Activated T-cell treated with anti-CD3 and anti-CD28 coated beads for 1 hour (primary cell): ENCODE data around the gene C1R.

Experiments used
- DNase-seq: peaks from one replicate; pipeline ENCODE4 v3.0.0-alpha.2; 2020; ENCODE audit warnings: low read depth

The C1R gene

DNA sequence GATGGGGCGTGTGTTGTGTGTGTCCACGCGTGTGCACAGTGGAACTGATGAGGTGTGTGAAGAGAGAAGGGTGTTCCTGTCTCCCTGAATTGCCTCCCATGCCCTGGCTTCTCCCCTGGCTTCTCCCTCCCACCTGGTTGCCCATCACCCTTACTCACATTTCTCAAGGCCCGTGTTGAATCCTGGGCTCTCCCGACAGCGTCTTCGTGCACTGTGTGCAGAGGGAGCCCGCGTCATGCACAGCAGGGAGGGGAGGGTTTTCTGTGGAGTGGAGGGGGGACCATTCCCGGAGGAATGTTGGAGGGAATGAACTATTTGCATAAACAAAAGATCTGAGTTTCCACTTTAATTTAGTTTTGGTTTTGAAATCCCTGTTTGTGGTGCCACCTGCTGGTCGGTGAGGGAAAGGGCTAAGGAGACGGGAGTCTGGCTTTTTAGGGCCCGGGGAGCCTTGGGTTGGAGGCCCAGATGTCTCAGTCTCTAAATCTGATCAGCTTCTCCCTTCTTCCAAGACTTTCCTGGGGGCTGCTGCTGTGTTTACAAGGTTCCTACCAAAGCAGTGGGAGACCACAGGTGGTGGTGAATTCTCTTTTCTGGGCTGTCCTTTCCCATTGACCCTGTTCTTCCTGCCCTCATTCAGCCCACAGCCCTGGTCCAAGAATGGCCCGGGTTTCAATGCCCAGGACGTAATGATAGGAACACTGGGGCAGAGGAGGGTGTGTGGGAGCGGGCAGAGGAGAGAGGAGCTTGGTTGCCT lies at the start of gene C1R:
Gene C1R (minus strand): TSS at position 217 of the 757 bp plus-strand sequence. CDS start 57 bp downstream, at position 160.
- peak; percentile 70 for DNase-seq

DNA sequence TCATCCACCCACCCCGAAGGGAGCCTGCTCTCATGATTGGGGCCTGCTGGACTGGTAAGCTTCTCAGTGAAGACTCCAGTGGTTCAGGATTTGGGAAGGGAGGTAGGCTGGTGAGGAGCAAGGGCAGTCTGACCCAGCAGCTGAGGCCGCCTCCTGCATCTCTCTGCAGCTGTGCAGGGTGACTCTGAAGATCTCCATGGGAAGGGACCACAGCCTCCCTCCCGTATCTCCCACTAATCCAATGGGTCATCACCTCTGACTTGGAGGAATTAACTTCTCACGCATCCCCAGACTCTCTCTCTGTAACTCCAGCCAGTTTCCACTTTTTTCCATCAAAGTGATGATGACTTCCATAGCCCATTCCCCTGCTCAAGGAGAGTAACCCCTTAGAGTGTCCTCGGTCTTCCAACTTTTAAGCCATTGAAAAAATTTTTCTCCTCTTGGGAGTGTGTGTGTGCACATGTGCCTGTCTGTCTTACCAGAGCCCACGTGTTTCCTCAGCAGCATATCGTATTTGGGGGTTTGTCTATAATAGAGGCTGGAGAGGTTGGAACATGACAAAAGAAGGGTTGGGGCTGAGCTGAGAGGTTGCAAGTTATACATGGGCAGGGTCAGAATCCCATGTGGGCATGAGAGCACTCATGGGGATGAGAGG lies 49.2 kb upstream of the C1R start:
- DNase-seq, result no peak

DNA sequence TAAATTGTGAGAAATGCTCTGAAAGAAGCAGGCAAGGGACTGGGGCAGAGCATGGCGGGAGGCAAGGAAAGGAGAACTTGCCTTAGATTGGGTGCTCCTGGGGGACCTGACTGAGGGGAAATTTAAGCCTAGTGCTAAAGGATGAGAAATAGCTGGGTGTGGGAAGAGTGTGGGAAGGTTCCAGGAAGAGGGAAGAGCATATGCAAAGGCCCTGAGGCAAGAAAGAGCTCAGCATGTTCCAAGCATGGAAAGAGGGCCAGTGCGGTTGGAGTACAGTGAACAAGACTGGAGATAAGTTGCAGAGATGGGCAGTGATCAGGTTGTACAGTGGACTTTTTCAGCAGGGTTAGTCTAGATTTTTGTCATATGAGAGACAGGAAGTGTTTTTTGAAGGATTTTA lies 47.0 kb upstream of the C1R start:
- DNase-seq, result no peak

DNA sequence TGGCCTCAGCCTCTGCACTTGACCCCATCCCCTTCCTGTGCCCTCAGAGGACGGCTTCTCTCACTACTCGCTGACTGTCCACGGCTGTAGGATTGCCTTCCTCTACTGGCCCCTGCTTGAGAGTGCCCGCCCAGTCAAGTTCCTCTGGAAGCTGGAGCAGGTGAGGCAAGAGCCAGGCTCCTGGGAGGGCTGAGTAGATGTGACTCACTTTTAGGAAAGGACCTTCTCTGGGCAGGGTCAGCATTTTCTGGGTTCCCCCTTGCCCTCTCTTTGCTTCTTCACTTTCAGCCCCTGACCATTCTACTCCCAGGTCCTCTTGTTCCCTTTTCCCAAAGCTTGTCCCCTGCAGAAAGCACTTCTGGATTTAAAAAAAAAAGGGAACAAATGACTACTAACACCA lies 45.7 kb upstream of the C1R start:
- DNase-seq, result no peak

DNA sequence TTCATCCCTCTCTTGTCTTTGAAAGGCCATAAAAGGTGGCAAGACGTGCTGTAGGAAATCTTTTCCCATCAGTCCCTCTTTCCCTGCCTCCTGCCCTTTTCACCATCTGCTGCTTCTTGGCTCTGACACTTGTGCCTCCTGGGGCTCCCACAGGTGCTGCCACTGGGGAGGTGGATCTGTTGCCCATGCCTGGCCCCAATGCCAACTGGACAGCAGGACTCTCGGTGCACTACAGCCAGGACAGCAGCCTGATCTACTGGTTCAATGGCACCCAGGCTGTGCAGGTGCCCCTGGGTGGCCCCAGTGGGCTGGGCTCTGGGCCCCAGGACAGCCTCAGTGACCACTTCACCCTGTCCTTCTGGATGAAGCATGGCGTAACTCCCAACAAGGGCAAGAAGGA lies 44.4 kb upstream of the C1R start:
- no peak for DNase-seq

DNA sequence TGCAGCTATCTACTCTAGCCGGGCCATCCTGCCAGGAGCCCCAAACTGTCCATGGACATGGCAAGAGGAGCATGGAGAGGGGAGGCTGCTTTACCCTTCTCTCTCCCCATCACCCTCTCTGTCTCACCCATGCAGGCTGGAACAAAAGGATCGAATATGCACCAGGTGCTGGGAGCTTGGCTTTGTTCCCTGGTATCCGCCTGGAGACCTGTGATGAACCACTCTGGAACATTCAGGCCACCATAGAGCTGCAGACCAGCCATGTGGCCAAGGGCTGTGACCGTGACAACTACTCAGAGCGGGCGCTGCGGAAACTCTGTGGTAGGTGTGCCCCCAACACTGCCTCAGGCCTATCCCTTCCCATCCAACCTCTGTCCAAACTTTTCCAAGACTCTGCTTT lies 43.8 kb upstream of the C1R start:
- DNase-seq, result no peak

DNA sequence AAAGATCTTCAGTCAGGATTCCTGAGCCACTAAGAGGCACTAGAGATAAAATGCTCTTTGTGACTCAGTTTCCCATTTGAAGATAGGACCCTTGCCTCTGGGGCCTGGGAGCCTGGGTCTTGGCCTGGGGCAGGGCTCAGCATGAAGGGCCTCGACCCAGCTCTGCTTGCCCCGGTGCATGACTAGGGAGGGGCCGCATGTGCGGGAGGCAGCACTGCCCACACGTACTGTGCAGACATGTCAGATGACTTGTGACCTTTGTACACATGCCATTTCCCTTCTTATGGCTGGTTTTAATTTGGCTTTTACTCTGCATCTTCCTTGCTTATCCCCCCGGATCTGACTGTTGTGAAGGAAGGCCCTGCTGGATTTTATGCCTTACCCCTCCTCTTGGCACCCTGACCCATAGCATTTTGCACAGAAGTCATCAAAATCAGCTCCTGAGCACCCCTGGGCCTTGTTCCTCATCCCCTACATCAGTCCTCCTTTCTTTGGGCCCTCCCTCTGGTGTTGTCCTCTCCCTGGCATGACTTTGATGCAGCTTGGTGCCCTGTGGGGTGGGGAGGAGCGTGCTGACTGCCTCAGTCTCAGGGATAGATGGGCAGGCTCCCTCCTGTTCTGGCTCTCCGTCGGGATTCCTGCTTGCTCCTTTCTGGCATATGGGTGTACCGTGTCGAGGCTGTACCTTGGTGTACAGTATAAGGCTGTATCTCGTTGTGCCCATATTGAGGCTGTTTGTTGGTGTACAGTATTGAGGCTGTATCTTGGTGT lies 42.3 kb upstream of the C1R start:
- DNase-seq, result no peak

DNA sequence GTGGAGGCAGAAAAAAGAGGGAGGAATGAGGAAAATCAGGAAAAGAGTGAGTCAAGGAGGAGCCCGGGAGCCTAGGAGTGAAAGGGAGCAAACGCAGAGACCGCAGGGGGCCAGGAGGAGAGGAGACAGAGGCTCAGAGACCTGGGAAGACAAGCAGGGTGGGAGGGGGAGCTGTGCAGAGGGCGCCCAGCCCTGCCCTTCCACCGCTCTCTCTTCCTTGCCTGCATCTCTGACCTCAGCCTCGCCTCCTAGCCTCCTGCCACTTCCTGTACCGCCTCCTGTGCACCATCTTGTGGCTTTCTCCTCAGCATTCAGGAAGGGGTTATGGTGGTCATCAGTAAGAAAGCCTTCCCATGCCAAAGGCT lies 39.2 kb upstream of the C1R start:
- no peak for DNase-seq

DNA sequence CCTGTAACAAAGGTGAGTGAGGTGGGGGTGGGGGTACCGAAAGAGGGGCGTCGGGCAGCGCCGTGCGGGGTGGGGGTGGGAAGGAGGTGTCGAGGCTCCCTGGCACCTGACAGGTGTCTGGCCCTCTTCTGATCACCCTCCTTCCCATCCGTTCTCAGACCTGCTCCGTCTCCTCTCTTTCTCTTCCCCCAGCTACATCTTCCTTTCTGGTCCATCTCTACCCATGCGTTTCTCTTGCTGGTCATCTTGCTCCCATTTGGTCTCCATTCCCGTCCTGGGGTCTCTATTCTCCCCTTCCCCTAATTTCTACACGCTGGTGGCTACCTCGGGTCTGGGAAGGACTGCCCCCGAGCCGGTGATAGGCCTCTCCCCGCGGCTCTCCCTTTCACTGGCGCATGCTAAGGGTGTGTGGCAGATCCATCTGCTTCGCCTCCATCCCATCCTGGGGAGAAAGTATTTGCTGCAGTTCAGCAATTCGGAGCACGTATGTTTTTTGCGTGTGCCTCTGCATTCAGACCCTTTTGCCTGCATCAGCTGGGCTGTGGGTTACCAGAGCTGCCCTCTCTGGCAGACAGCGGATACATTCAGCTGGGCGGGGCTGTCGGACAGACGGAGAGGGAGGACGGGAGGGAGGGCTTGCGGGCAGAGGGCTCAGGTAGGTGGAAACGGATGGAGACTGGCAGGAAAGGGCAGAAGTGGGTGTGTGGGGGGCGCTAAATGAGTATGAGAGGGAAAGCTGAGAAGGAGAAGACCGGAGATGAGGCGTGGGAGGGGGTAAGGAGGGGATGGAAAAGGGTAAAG lies 38.7 kb upstream of the C1R start:
- DNase-seq, result peak; percentile 26

DNA sequence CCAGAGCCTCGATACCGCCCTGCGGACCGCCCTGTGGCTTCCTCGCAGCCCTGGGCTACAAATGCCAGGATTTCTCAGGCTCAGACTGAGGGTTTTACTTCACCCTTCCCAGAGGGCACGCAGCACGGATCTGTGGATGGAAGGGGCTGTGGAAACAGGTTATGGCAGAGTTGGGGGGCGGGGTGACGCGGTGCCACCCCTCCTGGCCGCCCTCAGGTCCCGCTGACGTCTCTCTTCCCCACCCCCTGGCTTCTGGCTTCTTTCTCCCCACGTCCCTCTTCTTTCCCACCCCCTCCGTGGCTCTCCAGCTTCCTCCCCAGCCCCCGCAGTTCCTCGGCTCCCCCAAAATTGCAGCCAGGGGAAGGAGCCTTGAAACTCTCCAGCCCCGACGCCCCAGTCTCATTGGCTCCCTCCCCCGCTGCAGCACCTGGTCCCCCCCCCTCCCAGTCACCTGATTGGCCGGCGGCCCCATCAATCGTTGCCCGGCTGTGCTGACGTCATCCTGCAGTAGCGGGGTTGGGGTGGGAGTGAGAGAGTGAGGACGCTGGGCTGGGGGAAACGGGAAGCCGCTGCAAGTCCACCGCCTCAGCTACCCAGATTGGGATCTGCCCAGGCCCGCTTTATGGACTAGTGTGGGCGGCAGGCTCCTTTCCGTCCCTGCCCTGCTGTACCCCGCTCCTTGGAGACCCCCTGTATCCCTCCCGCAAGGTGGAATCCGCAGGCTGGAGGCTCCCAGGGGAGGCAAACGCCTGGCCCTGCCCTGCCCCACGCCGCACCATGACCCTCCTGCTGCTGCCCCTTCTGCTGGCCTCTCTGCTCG lies 37.8 kb upstream of the C1R start, which contains the start of gene CLSTN3:
Gene CLSTN3 (plus strand): TSS at position 500 of the 820 bp plus-strand sequence. CDS start 278 bp downstream, at position 778.
- DNase-seq, result peak; percentile 80

DNA sequence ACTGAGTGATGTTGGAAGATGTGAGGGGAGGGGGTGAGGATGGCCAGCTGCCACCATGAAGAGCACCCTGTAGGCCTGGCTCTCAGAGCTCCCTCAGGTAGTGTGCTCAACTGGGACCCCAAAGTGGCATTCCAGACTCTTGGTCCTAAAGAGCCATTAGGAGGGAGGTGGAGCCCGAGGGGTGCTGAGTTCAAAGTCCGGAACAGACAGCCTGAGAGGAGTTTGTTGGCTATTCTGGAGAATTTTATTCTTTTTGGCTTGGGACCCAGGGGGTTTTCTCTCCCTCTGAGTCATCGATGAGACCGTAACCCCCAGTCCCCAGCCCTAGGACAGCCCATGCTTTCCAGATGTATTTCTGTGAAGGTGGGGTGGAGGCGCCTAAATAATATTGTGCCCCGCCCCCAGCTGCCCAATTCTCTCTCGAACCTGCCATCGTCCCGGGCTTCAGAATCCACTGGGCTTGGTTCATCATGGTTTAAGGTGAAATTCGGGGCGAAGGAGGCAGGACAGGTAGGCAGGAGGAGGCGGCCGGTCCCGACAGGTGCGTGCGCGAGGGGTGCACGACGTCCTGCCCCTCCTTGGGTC lies 37.1 kb upstream of the C1R start:
- no peak for DNase-seq

DNA sequence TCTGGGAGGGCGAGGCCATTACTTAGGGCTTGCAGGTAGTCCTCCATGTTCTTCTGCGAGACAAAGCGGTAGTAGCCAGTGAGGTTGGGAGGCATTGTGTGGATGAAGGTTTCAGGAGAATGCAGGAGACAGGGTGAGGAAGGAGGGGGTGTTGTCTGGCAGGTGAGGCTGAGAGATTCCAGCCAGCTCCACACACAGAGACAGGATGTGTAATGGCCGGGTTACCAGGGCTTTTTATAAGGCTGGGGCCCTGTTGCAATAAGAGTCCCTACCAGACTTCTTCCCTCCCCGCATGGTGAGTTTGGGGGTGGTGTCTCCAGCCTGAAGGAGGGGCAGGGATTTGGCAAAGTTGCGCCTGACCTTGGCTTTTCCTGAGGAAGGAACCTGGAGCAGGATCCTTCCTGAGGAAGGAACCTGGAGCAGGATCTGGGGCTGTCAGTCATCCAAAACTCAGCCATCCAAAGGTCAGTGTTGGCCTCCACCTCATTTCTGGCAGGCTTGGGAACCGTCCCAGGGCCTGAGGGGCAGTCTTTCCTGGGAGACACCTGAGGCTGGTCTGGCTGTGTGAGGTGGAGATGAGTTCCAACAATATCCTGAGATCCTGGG lies 36.5 kb upstream of the C1R start, which contains the start of gene RBP5:
Gene RBP5 (minus strand): TSS at position 209 of the 606 bp plus-strand sequence. CDS start 114 bp downstream, at position 95.
- no peak for DNase-seq

DNA sequence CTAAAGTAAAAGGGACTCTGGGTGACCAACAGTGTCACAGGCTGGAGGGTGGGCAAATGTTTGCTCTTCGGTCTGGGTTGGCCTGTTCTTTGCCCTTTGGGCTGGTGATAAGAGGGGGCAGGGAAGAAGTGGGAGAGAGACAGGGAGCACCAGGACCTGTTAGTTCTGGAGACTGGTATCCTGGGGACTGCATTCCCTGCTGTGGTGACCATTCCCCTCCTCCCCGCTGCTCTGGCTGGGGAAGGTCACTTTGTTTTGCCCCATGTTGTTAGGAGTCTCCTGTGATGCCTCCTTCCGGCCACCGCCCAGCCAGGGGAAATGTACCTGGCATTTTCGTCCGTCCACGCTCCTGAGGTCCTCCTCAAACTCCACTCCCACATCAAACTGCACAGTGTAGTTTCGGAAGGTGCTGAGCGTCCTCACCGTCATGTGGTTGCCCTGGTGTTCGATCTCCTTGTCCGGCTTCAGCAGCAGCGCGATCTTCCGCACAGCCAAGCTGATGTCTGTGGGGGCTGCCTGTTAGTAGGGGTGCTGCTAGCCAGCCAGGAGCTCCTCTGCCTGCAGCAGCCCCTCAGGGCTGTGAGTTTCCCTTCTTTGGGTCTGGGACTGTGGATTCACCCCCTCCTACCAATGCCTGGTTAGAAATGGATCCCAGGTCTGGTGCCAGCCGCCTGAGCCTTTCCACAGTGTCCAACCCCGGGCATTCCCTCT lies 35.8 kb upstream of the C1R start:
- no peak for DNase-seq

DNA sequence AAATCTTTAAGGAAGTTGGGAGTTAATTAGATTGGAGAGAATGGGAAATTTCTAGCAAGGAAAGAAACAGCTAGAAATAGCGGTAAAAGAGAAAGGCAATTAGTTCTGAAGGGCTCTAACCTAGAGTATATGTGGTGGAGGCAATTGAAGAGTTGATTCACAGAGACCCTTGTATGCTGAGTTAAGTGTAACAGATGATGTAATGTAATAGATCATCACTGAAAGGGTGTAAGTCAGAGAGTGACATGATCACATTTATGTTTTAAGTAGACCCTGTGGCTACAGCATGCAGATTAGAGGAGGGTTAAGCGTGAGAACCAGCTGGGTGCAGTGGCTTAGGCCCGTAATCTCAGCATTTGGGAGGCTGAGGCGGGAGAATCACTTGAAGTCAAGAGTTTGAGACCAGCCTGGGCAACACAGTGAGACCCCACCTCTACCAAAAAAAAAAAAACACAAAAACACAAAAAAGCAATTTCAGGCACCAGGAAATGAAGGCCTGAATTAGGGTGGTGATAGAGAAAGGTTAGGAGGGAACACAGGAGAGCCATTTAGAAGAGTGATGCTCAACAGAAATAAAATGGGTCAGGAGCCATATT lies 33.5 kb upstream of the C1R start:
- no peak for DNase-seq

DNA sequence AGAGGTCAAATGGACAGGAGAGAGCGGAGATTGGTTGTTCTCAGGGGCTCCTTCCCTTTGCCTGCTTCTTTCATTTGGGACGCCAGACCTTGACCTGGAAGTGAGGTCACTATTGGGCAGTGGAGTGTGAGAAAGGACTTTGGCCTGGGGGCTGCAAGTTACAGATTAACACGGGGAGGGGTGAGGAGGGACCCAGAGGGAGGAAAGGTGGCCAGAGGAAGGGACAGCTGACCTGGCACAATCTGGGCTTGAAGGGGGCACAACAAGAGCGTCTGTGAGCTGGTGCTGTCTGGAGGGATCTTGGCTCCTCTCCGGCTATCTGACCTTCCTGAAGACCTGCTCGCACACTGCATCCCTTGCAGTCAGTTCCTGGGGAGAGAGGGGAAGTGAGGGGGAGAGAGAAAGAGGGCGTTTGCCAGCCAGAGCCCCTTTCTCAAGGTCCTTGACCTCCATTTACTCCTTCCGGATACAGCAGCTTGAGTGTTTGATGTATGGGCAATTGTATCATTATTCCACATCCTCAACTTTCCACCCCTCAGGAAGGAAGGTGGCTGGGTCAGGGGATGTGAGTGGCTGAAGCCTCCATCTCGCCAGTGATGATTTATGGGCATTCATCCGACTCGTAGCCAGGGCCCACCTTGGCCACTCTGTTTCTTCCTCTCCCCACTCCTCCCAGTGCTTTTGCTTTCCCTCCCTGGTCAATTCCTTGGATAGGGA lies 31.7 kb upstream of the C1R start:
- no peak for DNase-seq

DNA sequence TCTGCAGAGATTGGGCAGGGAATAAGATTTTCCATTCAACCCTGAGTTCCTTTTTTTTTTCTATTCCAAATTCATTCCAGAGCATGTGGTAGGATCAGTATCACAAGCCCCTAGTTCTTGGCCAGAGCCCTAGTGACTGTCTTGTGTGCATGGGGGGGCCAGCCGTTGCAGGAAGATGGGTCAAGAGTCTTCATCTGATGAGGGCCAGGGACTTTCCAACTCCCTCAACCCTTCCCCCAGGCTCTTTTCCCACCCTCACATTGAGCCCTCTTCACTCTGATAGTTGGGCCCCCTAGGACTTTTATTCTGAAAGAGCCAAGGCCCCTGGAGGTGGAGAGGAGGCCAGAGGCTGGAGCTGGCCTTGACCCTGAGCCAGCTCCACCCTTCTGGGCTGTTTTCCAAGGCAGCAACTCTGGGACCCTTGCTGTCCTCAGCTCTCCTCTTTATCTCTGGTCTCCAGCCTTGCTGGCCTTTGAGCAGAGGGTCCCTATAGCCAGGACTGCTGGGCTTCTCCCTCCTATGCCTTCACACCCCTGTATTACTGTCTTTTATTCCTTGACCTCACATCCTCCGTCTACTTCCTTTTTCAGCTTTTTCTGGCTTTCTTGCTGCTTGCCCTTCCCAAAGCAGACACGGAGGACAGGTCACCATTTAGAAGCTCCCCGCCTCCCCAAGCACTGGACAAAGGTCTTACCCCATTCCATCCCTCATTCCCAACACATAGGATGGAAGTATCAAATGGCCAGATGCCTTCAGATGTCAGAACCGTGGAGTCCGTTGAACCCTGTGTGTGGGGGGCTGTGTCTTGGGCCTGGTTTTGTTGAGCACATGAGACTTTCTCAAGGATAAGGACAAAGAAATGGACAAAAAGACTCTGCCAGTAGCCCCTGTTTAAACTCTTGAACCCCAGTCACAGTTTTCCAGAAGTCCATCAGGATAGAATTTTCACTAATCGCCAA lies 30.8 kb upstream of the C1R start:
- no peak for DNase-seq

DNA sequence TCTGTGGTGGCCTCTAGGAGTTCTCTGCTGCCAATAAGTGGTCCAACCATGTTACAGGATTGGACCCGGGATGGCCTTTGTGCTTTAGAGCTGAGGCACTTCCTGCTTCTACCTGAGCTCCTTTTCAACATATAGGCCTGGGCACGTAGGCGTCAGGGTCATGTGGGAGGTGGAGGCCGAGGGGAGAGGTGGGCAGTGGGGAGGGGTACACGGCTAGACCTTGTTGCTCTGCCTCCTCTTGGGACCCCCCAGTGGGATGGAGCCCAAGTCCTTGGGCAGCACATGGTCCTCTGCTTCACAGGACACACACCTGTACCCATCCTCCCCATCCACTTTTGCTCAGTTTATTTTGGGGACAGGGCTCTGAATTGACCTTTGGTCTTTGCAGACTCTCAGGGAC lies 29.1 kb upstream of the C1R start:
- DNase-seq, result no peak
